K562 (cell line): Measurements from ENCODE around the gene APOL4. TPM values are rescaled to one million over a fixed set of nuclear protein-coding genes. Genes with fewer than 3 reads are reported as not detected.

Experiments used
- CHAMP1 ChIP-seq: fragments of 450-650 bp; IDR thresholded peaks from 2 replicates; pipeline ENCODE4 v1.6.1; 2016; ENCODE audit warnings: mild to moderate bottlenecking
- CTCF ChIP-seq, 3 experiments: IDR thresholded peaks in 2 of 3; conservative IDR thresholded peaks in 1 of 3; 2 replicates each; pipeline ENCODE4 v1.5.1; 2011 to 2012; ENCODE audit warnings: low read length in 3 of 3, mild to moderate bottlenecking in 3 of 3, control low read depth in 2 of 3, improper control_type of control experiment in 1 of 3, inconsistent platforms in 1 of 3, low read depth in 1 of 3, mixed read lengths in 1 of 3, moderate library complexity in 1 of 3; ENCODE audit not compliant: insufficient read depth in 2 of 3
- ELF1 ChIP-seq: fragments of 200-800 bp; sonication (Bioruptor generic); IDR thresholded peaks from 2 replicates; pipeline ENCODE4 v1.6.1; 2016; ENCODE audit warnings: missing genetic modification characterization, missing compliant biosample characterization
- ETV1 ChIP-seq: fragments of 450-650 bp; conservative IDR thresholded peaks from 2 replicates; pipeline ENCODE4 v1.6.1; 2016; ENCODE audit warnings: missing genetic modification characterization, control low read depth, low read depth, missing compliant biosample characterization
- ILF3 ChIP-seq: fragments of 450-650 bp; IDR thresholded peaks from 2 replicates; pipeline ENCODE4 v1.6.1; 2018; ENCODE audit warnings: antibody characterized with exemption, mild to moderate bottlenecking, moderate library complexity, borderline replicate concordance
- RAD21 ChIP-seq, 2 experiments: fragments of 250-450 bp in 1 of 2; fragments of 450-650 bp in 1 of 2; sonication (Bioruptor Pico) in 1 of 2; formaldehyde crosslinking in 1 of 2; IDR thresholded peaks in 1 of 2; conservative IDR thresholded peaks in 1 of 2; 2 replicates each; pipeline versions ENCODE4 v1.4.0 to v1.8.0; 2020 to 2022; ENCODE audit warnings: mild to moderate bottlenecking in 2 of 2, moderate library complexity in 1 of 2
- SP1 ChIP-seq: sonication (generic); formaldehyde crosslinking; IDR thresholded peaks from 2 replicates; pipeline ENCODE4 v1.8.1; 2022; ENCODE audit warnings: mild to moderate bottlenecking, missing genetic modification reagents
- TCF7 ChIP-seq: sonication (generic); IDR thresholded peaks from 2 replicates; pipeline ENCODE4 v1.6.1; 2016; ENCODE audit warnings: antibody characterized with exemption, borderline replicate concordance
- ZFPM2 ChIP-seq: fragments of 250-450 bp; sonication (Bioruptor Pico); IDR thresholded peaks from 2 replicates; pipeline ENCODE4 v1.5.1; 2022; ENCODE audit warnings: mild to moderate bottlenecking
- ZNF134 ChIP-seq: fragments of 250-450 bp; sonication (Bioruptor Pico); conservative IDR thresholded peaks from 2 replicates; pipeline ENCODE4 v1.4.0; 2020
- ZNF76 ChIP-seq: fragments of 250-450 bp; sonication (Bioruptor Pico); IDR thresholded peaks from 2 replicates; pipeline ENCODE4 v1.4.0; 2020; ENCODE audit warnings: mild to moderate bottlenecking, moderate library complexity, borderline replicate concordance
- polyA plus RNA-seq, 8 experiments: library from polyadenylated mRNA; depleted of rRNA in 4 of 8; stranded (reverse) in 5 of 8; unstranded in 3 of 8; fragments of >200 nt; fragmentation: Nextera tagmentation in 2 of 8; fragmentation: Illumina TruSeq in 1 of 8; extraction: Ambion mirVana in 2 of 8; extraction: Trizol in 1 of 8; gene quantifications; 2 replicates each; pipeline versions ENCODE4 v1.2.1 to v1.2.3, GENCODE V29; 2011 to 2014; ENCODE audit warnings: inconsistent platforms in 1 of 8, missing spikeins in 1 of 8
- total RNA-seq, 7 experiments: library from RNA; depleted of rRNA in 6 of 7; stranded (reverse); fragments of >200 nt in 6 of 7; fragmentation: Illumina TruSeq in 2 of 7; extraction: Trizol in 2 of 7; gene quantifications; 2 replicates each; pipeline versions ENCODE4 v1.2.1 to v1.2.3, GENCODE V29; 2011 to 2021; ENCODE audit warnings: low replicate concordance in 1 of 7
- TF ChIP-seq, protein P1 (sequence below): fragments of 450-650 bp; IDR thresholded peaks from 2 replicates; pipeline ENCODE4 v1.6.1; 2016; ENCODE audit warnings: mild to moderate bottlenecking, moderate library complexity

Gene APOL4
- total and polyA plus RNA-seq, 9 of the 15 experiments (the other 6 are each of a cell fraction or from before 2014, with no cell fraction given), result 6.5 to 15.0 (median 9.8) TPM

- TF ChIP-seq ELF1 (tag), result no peak
- TF ChIP-seq ZFPM2 (CRISPR knock-in tag), result no peak
- 0 out of 2 replicates have a peak, but pooled peaks have one; percentile 15 for TF ChIP-seq ETV1 (tag)
- TF ChIP-seq TCF7, result no peak
- TF ChIP-seq, protein P1, sequence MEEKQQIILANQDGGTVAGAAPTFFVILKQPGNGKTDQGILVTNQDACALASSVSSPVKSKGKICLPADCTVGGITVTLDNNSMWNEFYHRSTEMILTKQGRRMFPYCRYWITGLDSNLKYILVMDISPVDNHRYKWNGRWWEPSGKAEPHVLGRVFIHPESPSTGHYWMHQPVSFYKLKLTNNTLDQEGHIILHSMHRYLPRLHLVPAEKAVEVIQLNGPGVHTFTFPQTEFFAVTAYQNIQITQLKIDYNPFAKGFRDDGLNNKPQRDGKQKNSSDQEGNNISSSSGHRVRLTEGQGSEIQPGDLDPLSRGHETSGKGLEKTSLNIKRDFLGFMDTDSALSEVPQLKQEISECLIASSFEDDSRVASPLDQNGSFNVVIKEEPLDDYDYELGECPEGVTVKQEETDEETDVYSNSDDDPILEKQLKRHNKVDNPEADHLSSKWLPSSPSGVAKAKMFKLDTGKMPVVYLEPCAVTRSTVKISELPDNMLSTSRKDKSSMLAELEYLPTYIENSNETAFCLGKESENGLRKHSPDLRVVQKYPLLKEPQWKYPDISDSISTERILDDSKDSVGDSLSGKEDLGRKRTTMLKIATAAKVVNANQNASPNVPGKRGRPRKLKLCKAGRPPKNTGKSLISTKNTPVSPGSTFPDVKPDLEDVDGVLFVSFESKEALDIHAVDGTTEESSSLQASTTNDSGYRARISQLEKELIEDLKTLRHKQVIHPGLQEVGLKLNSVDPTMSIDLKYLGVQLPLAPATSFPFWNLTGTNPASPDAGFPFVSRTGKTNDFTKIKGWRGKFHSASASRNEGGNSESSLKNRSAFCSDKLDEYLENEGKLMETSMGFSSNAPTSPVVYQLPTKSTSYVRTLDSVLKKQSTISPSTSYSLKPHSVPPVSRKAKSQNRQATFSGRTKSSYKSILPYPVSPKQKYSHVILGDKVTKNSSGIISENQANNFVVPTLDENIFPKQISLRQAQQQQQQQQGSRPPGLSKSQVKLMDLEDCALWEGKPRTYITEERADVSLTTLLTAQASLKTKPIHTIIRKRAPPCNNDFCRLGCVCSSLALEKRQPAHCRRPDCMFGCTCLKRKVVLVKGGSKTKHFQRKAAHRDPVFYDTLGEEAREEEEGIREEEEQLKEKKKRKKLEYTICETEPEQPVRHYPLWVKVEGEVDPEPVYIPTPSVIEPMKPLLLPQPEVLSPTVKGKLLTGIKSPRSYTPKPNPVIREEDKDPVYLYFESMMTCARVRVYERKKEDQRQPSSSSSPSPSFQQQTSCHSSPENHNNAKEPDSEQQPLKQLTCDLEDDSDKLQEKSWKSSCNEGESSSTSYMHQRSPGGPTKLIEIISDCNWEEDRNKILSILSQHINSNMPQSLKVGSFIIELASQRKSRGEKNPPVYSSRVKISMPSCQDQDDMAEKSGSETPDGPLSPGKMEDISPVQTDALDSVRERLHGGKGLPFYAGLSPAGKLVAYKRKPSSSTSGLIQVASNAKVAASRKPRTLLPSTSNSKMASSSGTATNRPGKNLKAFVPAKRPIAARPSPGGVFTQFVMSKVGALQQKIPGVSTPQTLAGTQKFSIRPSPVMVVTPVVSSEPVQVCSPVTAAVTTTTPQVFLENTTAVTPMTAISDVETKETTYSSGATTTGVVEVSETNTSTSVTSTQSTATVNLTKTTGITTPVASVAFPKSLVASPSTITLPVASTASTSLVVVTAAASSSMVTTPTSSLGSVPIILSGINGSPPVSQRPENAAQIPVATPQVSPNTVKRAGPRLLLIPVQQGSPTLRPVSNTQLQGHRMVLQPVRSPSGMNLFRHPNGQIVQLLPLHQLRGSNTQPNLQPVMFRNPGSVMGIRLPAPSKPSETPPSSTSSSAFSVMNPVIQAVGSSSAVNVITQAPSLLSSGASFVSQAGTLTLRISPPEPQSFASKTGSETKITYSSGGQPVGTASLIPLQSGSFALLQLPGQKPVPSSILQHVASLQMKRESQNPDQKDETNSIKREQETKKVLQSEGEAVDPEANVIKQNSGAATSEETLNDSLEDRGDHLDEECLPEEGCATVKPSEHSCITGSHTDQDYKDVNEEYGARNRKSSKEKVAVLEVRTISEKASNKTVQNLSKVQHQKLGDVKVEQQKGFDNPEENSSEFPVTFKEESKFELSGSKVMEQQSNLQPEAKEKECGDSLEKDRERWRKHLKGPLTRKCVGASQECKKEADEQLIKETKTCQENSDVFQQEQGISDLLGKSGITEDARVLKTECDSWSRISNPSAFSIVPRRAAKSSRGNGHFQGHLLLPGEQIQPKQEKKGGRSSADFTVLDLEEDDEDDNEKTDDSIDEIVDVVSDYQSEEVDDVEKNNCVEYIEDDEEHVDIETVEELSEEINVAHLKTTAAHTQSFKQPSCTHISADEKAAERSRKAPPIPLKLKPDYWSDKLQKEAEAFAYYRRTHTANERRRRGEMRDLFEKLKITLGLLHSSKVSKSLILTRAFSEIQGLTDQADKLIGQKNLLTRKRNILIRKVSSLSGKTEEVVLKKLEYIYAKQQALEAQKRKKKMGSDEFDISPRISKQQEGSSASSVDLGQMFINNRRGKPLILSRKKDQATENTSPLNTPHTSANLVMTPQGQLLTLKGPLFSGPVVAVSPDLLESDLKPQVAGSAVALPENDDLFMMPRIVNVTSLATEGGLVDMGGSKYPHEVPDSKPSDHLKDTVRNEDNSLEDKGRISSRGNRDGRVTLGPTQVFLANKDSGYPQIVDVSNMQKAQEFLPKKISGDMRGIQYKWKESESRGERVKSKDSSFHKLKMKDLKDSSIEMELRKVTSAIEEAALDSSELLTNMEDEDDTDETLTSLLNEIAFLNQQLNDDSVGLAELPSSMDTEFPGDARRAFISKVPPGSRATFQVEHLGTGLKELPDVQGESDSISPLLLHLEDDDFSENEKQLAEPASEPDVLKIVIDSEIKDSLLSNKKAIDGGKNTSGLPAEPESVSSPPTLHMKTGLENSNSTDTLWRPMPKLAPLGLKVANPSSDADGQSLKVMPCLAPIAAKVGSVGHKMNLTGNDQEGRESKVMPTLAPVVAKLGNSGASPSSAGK, result no peak
- no peak for TF ChIP-seq ILF3
- no peak for TF ChIP-seq CTCF (IDR thresholded peaks at IDR 0.05 in 2 of 3, conservative IDR thresholded peaks at IDR 0.05 in 1 of 3; ENCODE audit: insufficient read depth in 2 of 3, low read depth in 1 of 3, low read length in 3 of 3)
- no peak for TF ChIP-seq ZNF76
- no peak for TF ChIP-seq CHAMP1
- no peak for TF ChIP-seq SP1 (CRISPR knock-in tag)
- TF ChIP-seq ZNF134 (CRISPR knock-in tag), result no peak
- TF ChIP-seq RAD21 (CRISPR knock-in tag; conservative IDR thresholded peaks at IDR 0.05 in 1 of 2, IDR thresholded peaks at IDR 0.05 in 1 of 2), result no peak
Observed at GRCh38 chr22:36197514-36198146, 4.0 kb downstream of the APOL4 start (continued).
